HEK293 (cell line): Measurements from ENCODE around the gene CDC26.

Experiments used
- CTCF ChIP-seq: fragments of 450-650 bp; formaldehyde crosslinking; IDR thresholded peaks from 2 replicates; pipeline ENCODE4 v1.5.1; 2016; ENCODE audit warnings: missing biosample characterization, missing genetic modification characterization
- ZNF211 ChIP-seq: fragments of 450-650 bp; formaldehyde crosslinking; IDR thresholded peaks from 2 replicates; pipeline ENCODE4 v1.5.1; 2016; ENCODE audit warnings: low read depth, missing biosample characterization, missing genetic modification characterization

GRCh38 chr9:113221003-113221799 lies 54.2 kb downstream of the CDC26 start, which contains the start of the genes FKBP15 and SLC31A1:
- no peak for TF ChIP-seq ZNF211 (tag by site-specific recombination)
- TF ChIP-seq CTCF: no peak
